Dermis blood vessel endothelial cell (primary cell): Measurements from ENCODE around the gene HTD2. TPM values are rescaled to one million over a fixed set of nuclear protein-coding genes. Genes with fewer than 3 reads are reported as not detected.

Experiments
- DNase-seq: peaks from one replicate; pipeline ENCODE4 v3.0.0; 2010
- total RNA-seq: library from RNA; depleted of rRNA; stranded (reverse); fragments of >200 nt; gene quantifications from 2 replicates; pipeline ENCODE4 v1.2.3, GENCODE V29; 2014

HTD2 gene
- total RNA-seq, 1 donor from 2014 or later, result 16.0 TPM

DNA sequence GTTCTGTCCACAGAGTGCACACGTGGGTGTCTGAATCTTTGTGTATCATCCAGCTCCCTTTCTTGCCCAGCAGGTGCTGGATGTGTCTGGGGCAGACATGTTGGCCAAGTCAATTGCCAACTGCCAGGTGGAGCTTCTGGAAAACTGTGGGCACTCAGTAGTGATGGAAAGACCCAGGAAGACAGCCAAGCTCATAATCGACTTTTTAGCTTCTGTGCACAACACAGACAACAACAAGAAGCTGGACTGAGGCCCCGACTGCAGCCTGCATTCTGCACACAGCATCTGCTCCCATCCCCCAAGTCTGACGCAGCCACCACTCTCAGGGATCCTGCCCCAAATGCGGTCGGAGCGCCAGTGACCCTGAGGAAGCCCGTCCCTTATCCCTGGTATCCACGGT is 12.8 kb upstream of the HTD2 start:
- no peak for DNase-seq

DNA sequence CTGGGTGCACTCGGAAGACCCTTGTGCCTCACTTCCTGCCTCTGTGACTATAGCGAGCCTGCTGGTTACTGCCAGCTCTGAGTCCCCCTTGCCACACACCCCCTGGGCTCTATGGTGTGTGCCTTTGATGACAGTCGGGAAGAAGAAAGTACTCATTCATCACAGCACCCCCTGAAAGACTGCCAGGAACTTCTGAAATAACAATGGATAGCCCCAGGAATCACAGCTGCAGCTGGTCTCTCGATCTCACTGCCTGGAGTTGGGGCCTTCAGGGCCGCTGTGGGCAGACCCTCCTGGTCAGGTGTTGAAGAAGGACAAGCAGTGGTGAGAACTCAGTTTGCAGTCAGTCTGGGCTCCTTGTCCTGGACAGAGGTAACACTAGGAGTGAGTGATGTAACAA is 10.1 kb upstream of the HTD2 start:
- DNase-seq, result peak; percentile 52

DNA sequence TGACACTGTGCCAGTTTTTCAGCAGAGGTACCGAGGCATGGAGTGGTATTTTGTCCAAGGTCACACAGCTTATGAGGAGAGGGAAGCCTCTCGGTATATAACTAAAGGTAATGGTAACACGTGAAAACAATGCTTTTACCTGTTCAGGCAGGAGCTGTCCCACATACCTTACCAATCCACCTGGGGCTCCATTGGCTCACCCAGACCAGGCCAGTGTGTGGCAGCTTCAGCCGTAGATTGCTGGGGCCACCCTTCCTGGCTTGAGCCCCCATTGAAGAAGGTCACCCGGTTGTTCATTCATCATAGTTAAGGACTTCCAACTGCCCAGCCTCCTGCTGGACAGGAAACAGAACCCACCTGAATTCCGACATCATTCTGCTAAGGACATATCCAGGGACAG is 9.5 kb upstream of the HTD2 start:
- no peak for DNase-seq

DNA sequence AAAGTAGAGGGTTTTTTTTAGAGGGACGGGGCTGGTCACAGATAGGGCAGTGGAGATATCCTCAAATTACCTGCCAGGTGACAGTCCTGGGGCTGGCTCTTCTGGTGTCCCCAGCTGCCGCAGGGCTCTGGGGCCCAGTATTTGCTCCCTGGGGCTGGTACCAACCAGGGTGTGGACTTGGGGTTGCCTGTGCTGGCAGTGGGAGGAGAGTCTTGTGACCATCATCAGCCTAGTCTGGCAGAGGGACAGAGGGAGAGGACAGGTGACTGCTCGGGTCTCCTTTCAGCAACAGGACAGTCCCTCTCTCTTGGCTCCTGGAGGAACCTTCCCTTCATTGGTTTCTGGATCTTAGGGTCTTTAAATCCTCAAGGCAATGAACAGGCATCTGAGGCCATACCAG is 8.1 kb upstream of the HTD2 start:
- no peak for DNase-seq

DNA sequence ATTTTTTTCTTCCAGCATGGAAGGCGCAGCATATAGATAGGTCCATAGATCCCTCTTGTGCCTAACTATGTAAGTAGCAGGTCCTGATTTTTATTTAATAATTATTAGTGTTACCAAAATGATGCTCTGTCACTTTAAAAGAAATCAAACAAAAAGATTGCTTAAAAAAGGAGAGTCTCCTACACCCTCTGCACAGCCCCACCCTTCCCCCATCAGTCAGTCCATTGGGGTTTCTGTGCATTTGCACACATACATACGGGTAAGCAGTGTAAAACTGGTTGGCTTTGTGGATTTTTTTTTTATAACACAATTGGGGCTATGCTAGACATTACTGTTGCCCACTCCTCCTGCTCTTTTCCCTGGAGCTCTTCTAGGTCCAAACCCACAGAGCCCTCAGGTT is 7.2 kb upstream of the HTD2 start:
- no peak for DNase-seq

DNA sequence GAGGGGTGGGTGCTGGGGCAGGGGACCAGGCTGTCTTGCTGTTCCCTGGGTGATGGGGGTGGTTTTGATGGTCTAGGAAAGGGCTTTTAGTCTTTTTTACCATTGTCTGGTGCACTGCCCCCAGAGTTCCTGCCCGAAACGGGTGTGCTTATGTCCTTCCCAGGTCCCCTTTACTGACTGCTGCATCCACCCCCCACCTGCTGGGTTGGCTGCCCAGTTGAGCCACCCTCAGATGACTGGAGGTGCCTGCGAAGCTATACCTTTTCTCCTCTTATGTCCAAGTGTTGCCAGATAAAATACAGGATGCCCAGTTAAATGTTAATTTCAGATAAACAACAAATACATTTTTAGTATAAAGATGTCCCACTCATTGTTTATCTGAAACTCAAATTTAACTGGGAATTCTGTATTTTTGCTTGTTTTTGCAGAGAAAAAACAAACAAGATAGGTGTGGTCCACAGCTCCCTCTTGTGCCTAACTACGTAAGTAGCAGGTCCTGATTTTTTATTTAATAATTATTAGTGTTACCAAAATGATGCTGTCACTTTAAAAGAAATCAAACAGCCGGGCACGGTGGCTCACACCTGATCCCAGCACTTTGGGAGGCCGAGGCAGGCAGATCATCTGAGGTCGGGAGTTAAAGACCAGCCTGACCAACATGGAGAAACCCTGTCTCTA is 6.3 kb upstream of the HTD2 start:
- DNase-seq, result peak; percentile 70

DNA sequence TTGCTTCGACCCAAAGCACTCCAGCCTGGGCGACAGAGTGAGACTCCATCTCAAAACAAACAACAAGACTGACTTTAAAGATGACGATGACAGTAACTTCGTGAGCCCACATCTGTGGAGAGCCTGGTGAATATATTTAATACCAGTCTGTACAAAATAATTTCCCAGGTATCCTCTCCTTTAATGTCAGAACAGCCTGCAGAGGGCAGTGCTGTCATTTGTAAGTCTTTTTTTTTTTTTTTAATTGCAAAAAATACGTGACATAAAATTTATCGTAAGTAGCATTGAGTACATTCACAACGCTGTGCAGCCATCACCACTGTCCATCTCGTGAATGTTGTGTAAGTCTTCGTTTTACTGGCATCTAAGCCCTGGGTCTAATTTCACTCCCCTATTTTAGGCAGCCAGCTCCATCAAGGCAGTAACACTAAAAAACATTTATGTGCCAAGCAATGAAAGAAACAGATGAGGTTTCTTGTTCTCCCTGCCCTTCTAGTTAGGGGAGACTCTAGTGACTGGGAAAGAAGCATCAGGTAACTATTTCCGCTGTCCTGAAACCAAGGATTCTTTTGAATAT is 1.4 kb downstream of the HTD2 start:
- peak; percentile 79 for DNase-seq

DNA sequence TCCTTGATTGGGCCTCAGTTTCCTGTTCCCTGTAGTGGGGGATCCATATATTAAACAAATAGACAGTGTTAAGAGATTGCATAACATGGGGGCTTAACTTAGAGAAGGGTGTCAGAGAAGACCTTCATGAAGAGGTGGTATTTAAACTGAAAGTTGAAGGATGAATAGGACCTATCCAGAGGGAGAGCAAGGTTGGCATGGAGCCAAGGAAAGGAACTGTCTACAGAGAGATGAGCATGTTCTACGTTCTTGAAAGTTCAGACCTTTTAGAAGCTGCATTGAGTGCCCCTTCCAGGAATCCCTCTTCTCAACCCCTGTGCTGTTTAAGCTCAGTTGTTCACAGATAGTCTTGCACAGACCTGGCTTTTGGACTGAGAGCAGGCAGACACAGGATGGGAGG is 2.4 kb downstream of the HTD2 start:
- peak; percentile 27 for DNase-seq

DNA sequence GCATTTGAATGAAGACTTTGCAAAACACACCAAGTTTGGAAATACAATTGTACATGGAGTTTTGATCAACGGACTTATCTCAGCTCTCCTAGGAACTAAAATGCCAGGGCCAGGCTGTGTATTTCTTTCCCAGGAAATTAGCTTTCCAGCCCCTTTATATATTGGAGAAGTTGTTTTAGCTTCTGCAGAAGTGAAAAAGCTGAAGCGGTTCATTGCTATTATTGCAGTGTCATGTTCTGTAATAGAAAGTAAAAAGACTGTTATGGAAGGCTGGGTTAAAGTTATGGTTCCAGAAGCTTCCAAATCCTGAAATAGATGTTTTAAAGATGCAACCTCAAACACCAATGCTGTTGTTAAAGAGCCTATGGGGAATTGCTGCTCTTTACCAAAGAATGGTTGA is 11.5 kb downstream of the HTD2 start:
- no peak for DNase-seq

DNA sequence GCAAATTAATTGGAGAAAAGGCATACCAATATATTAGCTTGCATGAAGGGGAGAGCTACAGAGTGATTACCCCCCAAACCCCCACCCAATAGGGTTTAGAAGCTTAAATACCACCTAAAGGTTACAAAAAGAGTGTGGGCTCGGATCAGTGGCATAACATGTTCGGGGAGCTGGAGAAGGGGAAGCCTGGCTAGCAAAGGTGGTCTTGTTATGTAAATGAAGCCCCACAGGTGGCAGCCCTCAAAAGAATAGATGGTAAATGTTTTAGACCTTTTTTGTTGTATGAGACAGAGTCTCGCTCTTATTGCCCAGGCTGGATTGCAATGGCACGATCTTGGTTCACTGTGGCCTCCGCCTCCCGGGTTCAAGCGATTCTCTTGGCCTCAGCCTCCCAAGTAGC is 15.5 kb downstream of the HTD2 start:
- DNase-seq, result no peak

DNA sequence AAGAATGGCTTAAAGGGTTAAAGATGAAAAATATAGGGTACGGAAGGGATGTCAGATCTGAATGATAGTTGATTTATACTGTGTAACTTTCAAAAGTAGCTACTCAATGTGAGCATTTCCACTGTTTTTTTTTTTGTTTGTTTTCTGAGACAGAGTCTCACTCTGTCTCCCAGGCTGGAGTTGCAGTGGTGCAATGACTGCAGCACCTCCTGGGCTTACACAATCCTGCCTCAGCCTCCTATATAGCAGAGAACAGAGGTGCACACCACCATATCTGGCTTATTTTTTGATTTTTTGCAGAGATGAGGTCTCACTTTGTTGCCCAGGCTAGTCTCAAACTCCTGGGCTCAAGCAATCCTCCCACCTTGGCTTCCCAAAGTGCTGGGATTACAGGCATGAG is 16.5 kb downstream of the HTD2 start:
- DNase-seq, result no peak

DNA sequence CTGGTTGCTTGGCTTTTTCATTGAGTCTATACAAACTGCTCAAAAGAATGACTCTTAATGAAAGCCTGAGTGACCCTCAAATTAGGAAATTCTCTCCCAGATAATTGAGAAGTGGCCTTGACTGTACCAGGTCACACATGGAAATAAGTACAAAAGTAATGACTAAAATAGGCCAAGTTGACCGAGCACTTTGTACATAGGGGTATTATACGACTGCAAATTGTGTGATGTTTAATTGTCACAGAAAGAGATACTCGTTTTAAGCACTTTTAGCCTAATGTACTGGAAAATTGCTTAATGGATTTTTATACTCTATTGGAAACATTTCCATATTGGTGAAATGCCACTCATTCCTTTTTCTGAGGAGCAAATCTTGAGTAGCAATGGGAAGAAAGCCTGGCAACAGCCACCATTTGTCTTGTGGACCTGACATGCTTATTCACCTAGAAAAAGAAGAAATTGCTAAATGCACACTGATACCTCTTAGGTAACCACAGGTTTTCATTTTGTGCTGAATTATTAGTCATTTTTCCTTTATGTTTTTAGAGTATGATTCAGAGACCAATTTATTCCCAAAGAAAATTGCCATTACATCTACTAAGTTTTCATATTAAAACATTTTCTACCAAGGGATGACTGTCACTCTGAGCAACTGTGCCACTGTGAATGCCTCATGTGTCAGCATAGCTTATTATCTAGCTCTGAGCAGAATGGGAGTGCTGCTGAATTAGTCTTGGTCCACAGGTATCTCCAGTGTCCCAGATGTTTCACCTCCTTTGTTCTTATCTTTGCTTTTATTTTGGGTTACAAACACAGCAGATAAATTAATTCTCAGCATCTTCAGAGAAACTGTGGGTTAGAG is 17.4 kb downstream of the HTD2 start:
- no peak for DNase-seq

DNA sequence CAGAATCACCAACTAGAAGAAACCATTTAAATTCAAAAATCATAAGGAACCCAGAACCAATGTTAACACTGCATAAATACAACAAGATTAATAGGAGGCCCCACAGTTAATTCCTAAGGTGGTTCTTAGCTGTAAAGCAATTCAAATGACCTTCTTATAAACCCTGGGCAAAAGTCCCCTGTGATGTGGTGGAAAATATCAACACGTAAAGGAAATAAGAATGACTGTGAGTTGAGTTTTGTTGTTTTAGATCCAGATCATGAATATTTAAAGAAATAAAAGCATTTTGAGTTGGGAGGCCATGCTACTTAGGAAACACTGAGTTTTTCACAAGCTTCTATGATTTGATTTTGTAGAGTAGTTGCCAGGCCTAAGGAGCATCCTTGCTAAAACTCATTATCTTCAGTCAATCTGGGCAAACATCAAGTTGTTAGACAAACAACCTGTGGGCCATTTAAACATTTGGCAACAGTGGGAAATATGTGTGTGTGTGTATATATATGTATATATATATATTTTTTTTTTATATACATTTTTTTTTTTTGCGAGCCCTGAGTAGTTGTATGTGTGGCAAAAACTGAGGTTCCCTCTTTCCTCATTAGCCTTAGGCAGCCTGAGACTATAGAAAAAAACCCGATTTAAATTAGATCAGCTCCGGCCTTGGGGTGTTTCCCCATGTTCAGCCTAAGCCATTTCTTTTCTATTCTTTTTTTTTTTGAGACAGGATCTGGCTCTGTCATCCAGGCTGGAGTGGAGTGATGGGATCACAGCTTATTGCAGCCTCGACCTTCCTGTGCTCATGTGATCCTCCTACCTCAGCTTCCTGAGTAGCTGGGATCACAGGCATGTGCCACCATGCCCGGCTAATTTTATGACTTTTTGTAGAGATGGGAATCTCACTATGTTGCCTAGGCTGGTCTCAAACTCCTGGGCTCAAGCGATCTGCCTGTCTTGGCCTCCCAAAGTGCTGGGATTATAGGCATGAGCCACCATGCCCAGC is 18.4 kb downstream of the HTD2 start:
- DNase-seq, result peak; percentile 55

DNA sequence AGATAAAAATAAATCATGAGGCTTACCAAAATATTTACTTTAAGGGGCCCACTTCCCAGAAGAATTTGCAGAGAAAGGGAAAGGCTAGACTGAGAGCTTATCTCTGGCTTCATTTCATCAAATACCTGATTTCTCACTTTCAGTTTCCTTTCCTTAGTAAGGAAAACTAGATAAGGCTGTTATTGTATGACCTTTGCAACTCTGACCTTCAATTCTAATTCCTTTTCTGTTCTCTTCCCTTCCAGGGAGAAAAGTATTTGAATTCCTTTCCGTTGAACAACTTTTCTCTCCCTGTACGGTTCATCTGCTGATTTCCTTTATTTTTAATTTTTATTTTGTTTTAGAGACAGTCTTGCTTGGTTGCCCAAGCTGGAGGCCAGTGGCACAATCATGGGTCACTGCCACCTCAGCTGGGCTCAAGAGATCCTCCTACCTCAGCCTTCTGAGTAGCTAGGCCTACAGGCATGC is 19.2 kb downstream of the HTD2 start:
- peak; percentile 12 for DNase-seq

DNA sequence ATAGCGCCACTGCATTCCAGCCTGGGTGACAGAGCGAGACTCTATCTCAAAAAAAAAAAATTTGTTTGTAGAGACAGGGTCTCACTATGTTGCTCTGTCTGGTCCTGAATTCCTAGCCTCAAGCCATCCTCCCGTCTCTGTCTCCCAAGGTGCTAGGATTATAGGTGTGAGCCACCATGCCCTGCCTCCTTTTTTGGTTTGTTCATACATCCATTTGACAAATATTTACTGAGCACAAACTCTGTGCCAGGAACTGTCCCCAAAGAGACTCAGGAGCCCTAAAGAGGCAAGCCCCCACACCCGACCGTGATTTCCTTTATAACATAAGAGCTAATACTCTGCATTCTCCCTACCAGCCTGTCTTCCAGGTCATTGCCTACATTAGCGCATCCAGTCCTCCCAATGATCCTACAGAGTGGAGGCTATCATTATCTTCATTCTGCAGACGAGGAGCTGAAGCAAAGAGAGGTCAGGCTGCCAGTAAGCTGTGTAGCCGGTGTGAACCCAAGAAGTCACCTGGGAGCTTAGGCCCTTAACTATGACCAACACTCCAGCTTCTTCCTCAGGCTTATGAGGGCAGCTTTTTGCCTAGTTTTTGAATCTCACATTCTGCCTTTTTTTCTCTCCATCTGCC is 20.1 kb downstream of the HTD2 start:
- no peak for DNase-seq

DNA sequence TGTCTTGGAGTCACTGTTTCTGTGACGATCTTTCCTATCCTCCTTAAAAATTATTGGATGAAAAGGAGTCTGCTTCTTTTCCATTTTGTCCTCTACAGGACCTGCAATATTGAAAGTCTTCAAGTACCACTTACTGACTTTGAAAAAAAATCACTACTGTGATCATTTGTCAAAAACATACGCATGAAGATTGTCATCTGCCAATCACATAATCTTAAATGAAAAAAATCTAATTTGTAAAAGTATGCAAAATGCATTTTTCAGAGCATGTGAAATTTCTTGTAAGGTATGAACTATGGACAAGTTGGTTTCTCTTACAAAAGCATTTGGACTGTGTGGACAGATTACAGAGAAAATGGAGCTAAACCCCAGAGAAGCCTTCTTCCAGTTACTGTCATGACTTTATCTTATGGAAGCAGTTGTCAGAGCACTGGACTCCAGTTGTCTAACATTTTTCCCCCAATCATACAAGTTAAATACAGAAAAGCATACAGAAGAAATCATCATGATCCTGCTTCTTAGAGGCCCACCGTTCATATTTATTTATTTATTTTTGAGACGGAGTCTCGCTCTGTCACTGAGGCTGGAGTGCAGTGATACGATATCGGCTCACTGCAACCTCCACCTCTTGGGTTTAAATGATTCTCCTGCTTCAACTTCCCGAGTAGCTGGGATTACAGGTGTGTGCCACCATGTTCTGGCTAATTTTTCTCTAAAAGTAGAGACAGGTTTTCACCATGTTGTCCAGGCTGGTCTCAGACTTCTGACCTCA is 23.0 kb downstream of the HTD2 start:
- DNase-seq, result no peak

DNA sequence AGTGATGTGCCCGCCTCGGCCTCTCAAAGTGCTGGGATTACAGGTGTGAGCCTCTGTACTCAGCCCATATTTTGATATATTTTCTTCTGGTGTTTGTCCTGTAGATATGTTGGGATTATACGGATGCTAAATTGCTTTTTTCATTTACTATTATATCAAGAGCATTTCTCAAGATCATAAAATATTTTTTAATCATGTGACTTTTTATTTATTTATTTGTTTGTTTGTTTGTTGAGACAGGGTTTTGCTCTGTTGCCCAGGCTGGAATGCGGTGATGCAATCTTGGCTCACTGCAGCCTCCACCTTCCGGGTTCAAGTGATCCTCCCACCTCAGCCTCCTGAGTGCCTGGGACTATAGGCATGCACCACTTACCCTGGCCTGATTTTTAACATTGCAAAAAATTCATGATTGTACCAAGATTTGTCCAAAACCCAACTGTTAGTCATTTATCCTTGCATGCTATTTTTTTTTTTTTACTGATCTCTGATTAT is 23.6 kb downstream of the HTD2 start:
- no peak for DNase-seq

DNA sequence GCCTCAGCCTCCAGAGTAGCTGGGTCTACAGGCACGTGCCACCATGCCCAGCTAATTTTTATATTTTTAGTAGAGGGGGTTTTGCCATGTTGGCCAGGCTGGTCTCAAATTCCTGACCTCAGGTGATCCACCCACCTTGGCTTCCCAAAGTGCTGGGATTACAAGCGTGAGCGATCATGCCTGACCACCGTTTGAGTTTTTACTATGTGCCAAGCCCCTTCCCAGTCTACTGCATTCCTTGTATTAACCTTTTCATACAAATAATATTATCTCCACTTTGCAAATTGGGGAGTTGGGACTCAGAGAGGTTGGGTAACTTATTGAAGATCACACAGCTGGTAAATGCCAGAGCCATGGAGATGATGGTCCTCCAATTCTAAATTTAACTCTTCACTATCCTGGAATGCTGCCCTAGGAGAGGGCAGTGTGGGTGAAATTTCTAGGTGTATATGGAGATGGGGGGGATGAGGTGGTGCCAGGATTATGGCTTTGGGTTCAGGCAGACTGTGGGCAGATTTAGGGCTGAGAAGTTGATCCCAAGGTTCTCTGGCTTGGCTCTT is 25.4 kb downstream of the HTD2 start:
- no peak for DNase-seq

DNA sequence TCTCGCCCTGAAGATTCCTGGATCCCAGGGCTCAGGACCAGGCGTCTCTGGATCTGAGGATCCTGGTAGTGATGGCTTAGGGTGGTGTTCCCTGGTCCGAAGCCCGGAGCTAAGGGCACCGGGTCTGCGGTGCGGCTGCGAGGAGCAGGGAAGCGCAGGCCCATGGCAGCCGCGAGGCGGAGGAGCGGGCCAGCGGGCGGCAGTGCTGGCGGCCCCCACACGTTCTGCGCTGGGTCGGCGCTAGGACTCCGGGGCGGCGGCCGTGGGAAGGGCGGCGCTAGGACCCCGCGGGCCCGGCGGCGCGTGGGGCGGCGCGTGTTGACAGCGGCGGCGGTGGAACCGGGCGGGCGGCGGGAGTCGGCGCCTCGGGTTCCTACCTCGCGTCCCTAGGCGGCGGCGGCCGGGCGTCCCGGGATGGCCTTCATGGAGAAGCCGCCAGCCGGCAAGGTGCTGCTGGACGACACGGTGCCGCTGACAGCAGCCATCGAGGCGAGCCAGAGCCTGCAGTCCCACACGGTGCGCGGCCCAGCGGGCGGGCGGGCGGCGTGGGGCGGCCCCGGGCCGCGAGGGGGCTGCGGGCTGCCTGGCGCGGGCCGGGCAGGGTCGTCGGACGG is 26.4 kb downstream of the HTD2 start, which contains the start of gene PXK:
Gene PXK (plus strand): TSS at position 318 of the 614 bp plus-strand sequence. CDS start 97 bp downstream, at position 415.
- DNase-seq, result peak; percentile 84
